ENCODE data around the gene NARF. TPM values are rescaled to one million over a fixed set of nuclear protein-coding genes. Genes with fewer than 3 reads are reported as not detected.

Gene NARF
- total RNA-seq, 2 donors from 2014 or later, result 64.0 to 70.8 TPM

GRCh38 chr17:82428546-82428945 lies 30.0 kb upstream of the NARF start:
- peaks cover 2% of the 10 kb centered on the region for H3K9me3 Mint-ChIP-seq
- no peak for TF ChIP-seq CTCF (conservative IDR thresholded peaks at IDR 0.05)
- H3K36me3 Mint-ChIP-seq (ENCODE audit: low read depth), result no peaks in the 10 kb centered on the region
- no peaks in the 10 kb centered on the region for H3K9me3 ChIP-seq (ENCODE audit: control insufficient read depth, low read length)
- no peaks in the 10 kb centered on the region for H3K27me3 Mint-ChIP-seq (ENCODE audit: insufficient read depth)
- no peak for DNase-seq
- no peak overlapping the region for H3K9ac ChIP-seq (ENCODE audit: extremely low read depth, low read length, poor library complexity, severe bottlenecking)
- H3K27ac Mint-ChIP-seq, result no peak overlapping the region
- no peak overlapping the region for H3K4me3 Mint-ChIP-seq
- H3K4me1 Mint-ChIP-seq, result no peaks in the 10 kb centered on the region
- no peaks in the 10 kb centered on the region for H3K4me1 ChIP-seq (ENCODE audit: control insufficient read depth, insufficient read depth, low read length)
- H3K4me3 ChIP-seq (ENCODE audit: low read length), result no peak overlapping the region
- H3K27me3 ChIP-seq (ENCODE audit: control insufficient read depth, insufficient read depth, low read length, poor library complexity, severe bottlenecking), result no peaks in the 10 kb centered on the region
- H3K36me3 ChIP-seq (ENCODE audit: control insufficient read depth, insufficient read depth, low read length), result no peaks in the 10 kb centered on the region
- H3K27ac ChIP-seq (ENCODE audit: low read depth, low read length), result no peak overlapping the region
- WGBS, 2 experiments (ENCODE audit: insufficient coverage in 1 of 2, insufficient read length in 1 of 2), result 100% methylated on average over 2 to 3 of the region's 3 CpGs

GRCh38 chr17:82429824-82430223 lies 28.7 kb upstream of the NARF start:
- Mint-ChIP-seq H3K9me3 (no peaks in the 10 kb centered on the region), H3K27ac (no peak overlapping the region), H3K36me3 (ENCODE audit: low read depth) (no peaks in the 10 kb centered on the region), H3K27me3 (ENCODE audit: insufficient read depth) (no peaks in the 10 kb centered on the region), H3K4me3 (no peak overlapping the region), H3K4me1 (no peaks in the 10 kb centered on the region)
- WGBS, 2 experiments (ENCODE audit: insufficient coverage in 1 of 2, insufficient read length in 1 of 2), result 59 to 86% methylated on average over 3 to 7 of the region's 7 CpGs
- H3K36me3 ChIP-seq (ENCODE audit: control insufficient read depth, insufficient read depth, low read length), result no peaks in the 10 kb centered on the region
- TF ChIP-seq CTCF (conservative IDR thresholded peaks at IDR 0.05), result no peak
- H3K27me3 ChIP-seq (ENCODE audit: control insufficient read depth, insufficient read depth, low read length, poor library complexity, severe bottlenecking), result no peaks in the 10 kb centered on the region
- H3K27ac ChIP-seq (ENCODE audit: low read depth, low read length), result no peak overlapping the region
- H3K9me3 ChIP-seq (ENCODE audit: control insufficient read depth, low read length), result no peaks in the 10 kb centered on the region
- H3K4me3 ChIP-seq (ENCODE audit: low read length), result no peak overlapping the region
- H3K4me1 ChIP-seq (ENCODE audit: control insufficient read depth, insufficient read depth, low read length), result no peaks in the 10 kb centered on the region
- no peak overlapping the region for H3K9ac ChIP-seq (ENCODE audit: extremely low read depth, low read length, poor library complexity, severe bottlenecking)
- no peak for DNase-seq

- Histone ChIP-seq H3K9ac (ENCODE audit: extremely low read depth, low read length, poor library complexity, severe bottlenecking) (no peak overlapping the region), H3K27me3 (ENCODE audit: control insufficient read depth, insufficient read depth, low read length, poor library complexity, severe bottlenecking) (no peaks in the 10 kb centered on the region), H3K36me3 (ENCODE audit: control insufficient read depth, insufficient read depth, low read length) (no peaks in the 10 kb centered on the region), H3K4me1 (ENCODE audit: control insufficient read depth, insufficient read depth, low read length) (no peaks in the 10 kb centered on the region), H3K4me3 (ENCODE audit: low read length) (no peak overlapping the region), H3K9me3 (ENCODE audit: control insufficient read depth, low read length) (no peaks in the 10 kb centered on the region), H3K27ac (ENCODE audit: low read depth, low read length) (no peak overlapping the region)
- no peaks in the 10 kb centered on the region for H3K36me3 Mint-ChIP-seq (ENCODE audit: low read depth)
- DNase-seq, result no peak
- H3K4me3 Mint-ChIP-seq, result no peak overlapping the region
- no peak for TF ChIP-seq CTCF (conservative IDR thresholded peaks at IDR 0.05)
- no peaks in the 10 kb centered on the region for H3K4me1 Mint-ChIP-seq
- 92 to 93% methylated on average over 4 to 8 of the region's 8 CpGs for WGBS, 2 experiments (ENCODE audit: insufficient coverage in 1 of 2, insufficient read length in 1 of 2)
- no peaks in the 10 kb centered on the region for H3K9me3 Mint-ChIP-seq
- no peaks in the 10 kb centered on the region for H3K27me3 Mint-ChIP-seq (ENCODE audit: insufficient read depth)
- no peak overlapping the region for H3K27ac Mint-ChIP-seq
Observed at GRCh38 chr17:82432017-82432416, 26.5 kb upstream of the NARF start.
